CD4-positive, alpha-beta T cell treated with Interferon gamma for 1 hour (primary cell): ENCODE results near the gene ZNF526.

Experiments used
- DNase-seq: peaks from one replicate; pipeline ENCODE4 v3.0.0-alpha.2; 2020

The ZNF526 gene

GRCh38 chr19:42219812-42220750 is at the start of gene ZNF526:
TSS of gene ZNF526 (plus strand) at chr19:42220312. CDS start at chr19:42224404, 4,092 bp downstream.
- peak; percentile 98 for DNase-seq

GRCh38 chr19:42170715-42171114 is 49.4 kb upstream of the ZNF526 start:
- DNase-seq: no peak

- DNase-seq: no peak
Observed at GRCh38 chr19:42172261-42172660, 47.9 kb upstream of the ZNF526 start.

- DNase-seq: no peak
Observed at GRCh38 chr19:42173695-42174094, 46.4 kb upstream of the ZNF526 start.

- no peak for DNase-seq
Observed at GRCh38 chr19:42174188-42174587, 45.9 kb upstream of the ZNF526 start.

- no peak for DNase-seq
Observed at GRCh38 chr19:42174958-42175734, 45.0 kb upstream of the ZNF526 start.

- no peak for DNase-seq
Observed at GRCh38 chr19:42175952-42176648, 44.0 kb upstream of the ZNF526 start.

GRCh38 chr19:42176649-42176989 is 43.5 kb upstream of the ZNF526 start:
- no peak for DNase-seq

GRCh38 chr19:42176990-42177685 is 43.0 kb upstream of the ZNF526 start:
- DNase-seq: peak; percentile 75

GRCh38 chr19:42177686-42178019 is 42.5 kb upstream of the ZNF526 start:
- no peak for DNase-seq

GRCh38 chr19:42178791-42179674 is 41.1 kb upstream of the ZNF526 start:
- DNase-seq: no peak

GRCh38 chr19:42184401-42184861 is 35.7 kb upstream of the ZNF526 start:
- DNase-seq: peak; percentile 60

- DNase-seq: peak; percentile 31
Observed at GRCh38 chr19:42185277-42185676, 34.8 kb upstream of the ZNF526 start.

- DNase-seq: no peak
Observed at GRCh38 chr19:42188665-42189064, 31.4 kb upstream of the ZNF526 start.

GRCh38 chr19:42189133-42189532 is 31.0 kb upstream of the ZNF526 start:
- DNase-seq: no peak

GRCh38 chr19:42191330-42191729 is 28.8 kb upstream of the ZNF526 start:
- no peak for DNase-seq

GRCh38 chr19:42191855-42192254 is 28.3 kb upstream of the ZNF526 start:
- DNase-seq: no peak

- no peak for DNase-seq
Observed at GRCh38 chr19:42193294-42193693, 26.8 kb upstream of the ZNF526 start.

GRCh38 chr19:42193706-42194105 is 26.4 kb upstream of the ZNF526 start:
- DNase-seq: no peak

- DNase-seq: no peak
Observed at GRCh38 chr19:42196011-42197001, 23.8 kb upstream of the ZNF526 start.
